HepG2 (cell line): ENCODE measurements around the gene CCDC124. TPM values are rescaled to one million over a fixed set of nuclear protein-coding genes. Genes with fewer than 3 reads are reported as not detected.

Source experiments
- ATAC-seq: fragments of 200-7000 bp; cut with Tn5 transposase; 3 replicates; pipeline ENCODE4 v1.9.1; 2020; ENCODE audit warnings: mild to moderate bottlenecking, moderate library complexity
- BruUV-seq: library from RNA; stranded (reverse); fragments of 400-500 nt; replicated peaks from 2 replicates; lab custom pipeline; 2021; lab: Mats Ljungman, UMichigan
- CTCF ChIA-PET: fragments of 300-600 bp; formaldehyde crosslinking; extraction: SDS; loops from one replicate; lab custom pipeline; 2021; ENCODE audit warnings: low total read pairs, inconsistent platforms, low intra/inter-chr PET ratio; lab: Yijun Ruan, JAX
- POLR2A ChIA-PET: fragments of 350-600 bp; sonication (Branson Sonifier 250); formaldehyde crosslinking; loops from one replicate; lab custom pipeline; 2020; ENCODE audit warnings: antibody characterized with exemption, inconsistent platforms; lab: Yijun Ruan, JAX
- DNase-seq: peaks from one replicate; pipeline ENCODE4 v3.0.0-alpha.2; 2015; ENCODE audit warnings: low spot score
- FAIRE-seq: peaks from 3 replicates; lab custom pipeline; 2011; peaks lifted over from hg19 to GRCh38; lab: Jason Lieb, UNC
- H2AFZ ChIP-seq: one replicate; pipeline ENCODE4 v1.6.1; 2011; ENCODE audit warnings: low read length, inconsistent platforms
- H3K27ac ChIP-seq: fragments of 300-600 bp; 3 replicates; pipeline ENCODE4 v1.8.0; 2011; ENCODE audit warnings: mixed run types, mild to moderate bottlenecking, mixed read lengths, low read length, inconsistent platforms; ENCODE audit not compliant: insufficient read depth; ENCODE audit errors: extremely low read length
- H3K27me3 ChIP-seq, 2 experiments: fragments of 200-600 bp in 1 of 2; 2 replicates in 1 of 2; 3 replicates in 1 of 2; pipeline versions ENCODE4 v1.6.0 to v1.8.0; 2011; ENCODE audit warnings: low read length in 2 of 2, mild to moderate bottlenecking in 2 of 2, moderate library complexity in 2 of 2, inconsistent platforms in 1 of 2; ENCODE audit not compliant: insufficient read depth in 2 of 2, control insufficient read depth in 1 of 2
- H3K36me3 ChIP-seq, 2 experiments: fragments of 200-600 bp in 1 of 2; replicated peaks in 1 of 2; 2 replicates in 1 of 2; 3 replicates in 1 of 2; pipeline versions ENCODE4 v1.5.1 to v1.8.0; 2011; ENCODE audit warnings: low read length in 2 of 2, inconsistent platforms in 1 of 2; ENCODE audit not compliant: insufficient read depth in 2 of 2, control insufficient read depth in 1 of 2
- H3K4me1 ChIP-seq: 2 replicates; pipeline ENCODE4 v1.5.1; 2012; ENCODE audit warnings: low read length, inconsistent platforms; ENCODE audit not compliant: insufficient read depth
- H3K4me2 ChIP-seq: 2 replicates; pipeline ENCODE4 v1.6.0; 2011; ENCODE audit warnings: low read depth, low read length, inconsistent platforms
- H3K4me3 ChIP-seq, 3 experiments: fragments of 200-600 bp in 1 of 3; sonication (generic), shearing (Covaris generic) in 1 of 3; replicated peaks in 1 of 3; 2 replicates each; pipeline ENCODE4 v1.5.1; 2011 to 2016; ENCODE audit warnings: low read length in 3 of 3, inconsistent platforms in 2 of 3, low read depth in 2 of 3, mild to moderate bottlenecking in 2 of 3, control low read depth in 1 of 3, mixed read lengths in 1 of 3; ENCODE audit not compliant: insufficient read depth in 1 of 3
- H3K79me2 ChIP-seq: one replicate; pipeline ENCODE4 v1.6.1; 2011; ENCODE audit warnings: low read length, inconsistent platforms; ENCODE audit not compliant: insufficient read depth
- H3K9ac ChIP-seq: 2 replicates; pipeline ENCODE4 v1.6.0; 2011; ENCODE audit warnings: mild to moderate bottlenecking, low read depth, low read length, inconsistent platforms; ENCODE audit not compliant: insufficient read depth
- H3K9me3 ChIP-seq: 2 replicates; pipeline ENCODE4 v1.5.1; 2012; ENCODE audit warnings: mild to moderate bottlenecking, low read length
- H4K20me1 ChIP-seq: 2 replicates; pipeline ENCODE4 v1.6.0; 2011; ENCODE audit warnings: inconsistent platforms, mild to moderate bottlenecking, low read length, moderate library complexity; ENCODE audit not compliant: insufficient read depth
- EZH2 ChIP-seq: conservative IDR thresholded peaks from 2 replicates; pipeline ENCODE4 v1.6.1; 2012; ENCODE audit warnings: mild to moderate bottlenecking, low read depth, low read length, moderate library complexity
- FOXC1 ChIP-seq: sonication (generic); formaldehyde crosslinking; IDR thresholded peaks from 2 replicates; pipeline ENCODE4 v1.8.0; 2022; ENCODE audit warnings: mild to moderate bottlenecking, missing genetic modification reagents, borderline replicate concordance
- POLR2AphosphoS2 ChIP-seq: IDR thresholded peaks from 2 replicates; pipeline ENCODE4 v1.6.1; 2011; ENCODE audit warnings: low read depth, low read length, improper control_type of control experiment
- POLR2G ChIP-seq: fragments of 200-400 bp; formaldehyde crosslinking; IDR thresholded peaks from 2 replicates; pipeline ENCODE4 v1.6.1; 2018; ENCODE audit warnings: mild to moderate bottlenecking, low read depth, low read length, moderate library complexity
- SIX1 ChIP-seq: sonication (generic); formaldehyde crosslinking; IDR thresholded peaks from 2 replicates; pipeline ENCODE4 v1.4.0; 2020; ENCODE audit warnings: missing genetic modification reagents, borderline replicate concordance
- SOX13 ChIP-seq, 3 experiments: fragments of 450-650 bp in 1 of 3; sonication (generic) in 1 of 3; formaldehyde crosslinking in 1 of 3; IDR thresholded peaks in 2 of 3; conservative IDR thresholded peaks in 1 of 3; 2 replicates each; pipeline versions ENCODE4 v1.5.0 to v1.6.1; 2016 to 2020; ENCODE audit warnings: antibody characterized with exemption in 1 of 3, mild to moderate bottlenecking in 1 of 3, missing compliant biosample characterization in 1 of 3, missing genetic modification reagents in 1 of 3, moderate library complexity in 1 of 3
- WGBS: methylation state at CpG from one replicate; pipeline ENCODE4 v1.1.6; 2017; ENCODE audit warnings: low lambda C conversion rate; 5-methylcytosine and 5-hydroxymethylcytosine counted together
- in situ Hi-C: cut with HindIII; loops from 2 replicates; pipeline ENCODE4 v1.10.0; 2017; ENCODE audit warnings: low pct_unique_long_range_greater_than_20kb; ENCODE audit not compliant: extremely low pct_ligation_motif_present
- intact Hi-C: fragments of 100-400 bp; cut with micrococcal nuclease; formaldehyde crosslinking; loops from one replicate; pipeline ENCODE4 v1.10.0; 2022; ENCODE audit not compliant: unreplicated experiment
- polyA plus RNA-seq, 8 experiments: library from polyadenylated mRNA; depleted of rRNA in 3 of 8; stranded (reverse) in 7 of 8; unstranded in 1 of 8; fragments of >200 nt; fragmentation: Illumina TruSeq in 4 of 8; extraction: Trizol in 4 of 8; gene quantifications; 2 replicates each; pipeline versions ENCODE4 v1.2.1 to v1.2.3, GENCODE V29; 2011 to 2016; ENCODE audit warnings: low read depth in 4 of 8, missing spikeins in 1 of 8, mixed read lengths in 1 of 8; ENCODE audit not compliant: insufficient read depth in 1 of 8
- total RNA-seq, 5 experiments: library from RNA; depleted of rRNA; stranded (reverse); fragments of >200 nt; fragmentation: Illumina TruSeq; extraction: Trizol; gene quantifications; 2 replicates each; pipeline ENCODE4 v1.2.3, GENCODE V29; 2016; ENCODE audit warnings: low read depth in 1 of 5
- TF ChIP-seq, protein P1 (sequence below): fragments of 450-650 bp; IDR thresholded peaks from 2 replicates; pipeline ENCODE4 v1.6.1; 2017; ENCODE audit warnings: mild to moderate bottlenecking
- TF ChIP-seq, protein P2 (sequence below): sonication (generic); formaldehyde crosslinking; IDR thresholded peaks from 2 replicates; pipeline ENCODE4 v1.4.0; 2020; ENCODE audit warnings: missing genetic modification reagents
- TF ChIP-seq, protein P3 (sequence below): sonication (generic); formaldehyde crosslinking; IDR thresholded peaks from 2 replicates; pipeline ENCODE4 v1.5.0; 2020; ENCODE audit warnings: missing genetic modification reagents

Gene CCDC124
- total and polyA plus RNA-seq, 2 of the 13 experiments (the other 11 are each of a cell fraction or from before 2014, with no cell fraction given): 14.9 to 20.3 TPM

DNA sequence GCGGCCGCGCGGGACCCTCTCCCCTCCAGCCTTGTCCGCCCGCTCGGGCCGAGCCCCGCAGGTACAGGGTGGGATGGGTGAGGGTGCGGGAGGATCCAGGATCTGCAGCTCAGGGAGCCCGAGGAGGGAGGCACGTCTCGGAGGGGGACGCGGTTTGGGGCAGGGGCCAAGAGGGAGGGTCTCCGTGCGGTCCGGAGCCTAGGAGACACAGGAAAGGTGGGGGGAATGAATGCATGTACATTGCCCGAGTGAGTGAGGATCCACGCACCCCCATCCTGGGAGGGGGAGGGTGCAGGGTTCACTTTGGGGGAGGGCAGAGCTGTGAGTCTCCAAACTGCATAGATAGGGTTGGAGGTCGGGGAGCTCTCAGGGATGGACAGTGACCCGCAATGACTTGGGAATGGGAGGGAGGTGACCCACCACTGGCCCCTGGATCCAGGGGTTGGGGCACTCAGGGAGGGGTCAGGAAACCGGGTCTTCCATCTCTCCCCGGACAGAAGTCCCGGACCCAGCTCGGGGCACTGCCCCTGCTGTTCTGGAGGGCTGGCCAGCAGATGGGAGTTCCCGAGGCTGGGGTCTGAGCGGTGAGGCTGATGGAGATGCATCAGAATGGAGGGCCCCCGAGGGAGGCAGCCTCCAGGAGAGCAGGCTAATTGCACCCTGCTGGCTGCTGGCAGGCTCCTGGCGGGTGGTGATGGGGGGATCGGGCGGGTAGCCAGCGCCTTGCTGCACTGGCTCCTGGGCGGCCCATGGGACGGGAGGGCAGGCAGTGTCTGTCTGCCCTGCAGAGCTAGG, 34.6 kb downstream of the CCDC124 start:
- WGBS: 13% methylated on average over 15 of the region's 35 CpGs
- CTCF ChIA-PET: no interaction called here
- H3K79me2 ChIP-seq: no peaks in the 10 kb centered on the region
- no peaks in the 10 kb centered on the region for H4K20me1 ChIP-seq
- in situ Hi-C loops: no loop called here
- no peak for FAIRE-seq
- TF ChIP-seq, protein P1, sequence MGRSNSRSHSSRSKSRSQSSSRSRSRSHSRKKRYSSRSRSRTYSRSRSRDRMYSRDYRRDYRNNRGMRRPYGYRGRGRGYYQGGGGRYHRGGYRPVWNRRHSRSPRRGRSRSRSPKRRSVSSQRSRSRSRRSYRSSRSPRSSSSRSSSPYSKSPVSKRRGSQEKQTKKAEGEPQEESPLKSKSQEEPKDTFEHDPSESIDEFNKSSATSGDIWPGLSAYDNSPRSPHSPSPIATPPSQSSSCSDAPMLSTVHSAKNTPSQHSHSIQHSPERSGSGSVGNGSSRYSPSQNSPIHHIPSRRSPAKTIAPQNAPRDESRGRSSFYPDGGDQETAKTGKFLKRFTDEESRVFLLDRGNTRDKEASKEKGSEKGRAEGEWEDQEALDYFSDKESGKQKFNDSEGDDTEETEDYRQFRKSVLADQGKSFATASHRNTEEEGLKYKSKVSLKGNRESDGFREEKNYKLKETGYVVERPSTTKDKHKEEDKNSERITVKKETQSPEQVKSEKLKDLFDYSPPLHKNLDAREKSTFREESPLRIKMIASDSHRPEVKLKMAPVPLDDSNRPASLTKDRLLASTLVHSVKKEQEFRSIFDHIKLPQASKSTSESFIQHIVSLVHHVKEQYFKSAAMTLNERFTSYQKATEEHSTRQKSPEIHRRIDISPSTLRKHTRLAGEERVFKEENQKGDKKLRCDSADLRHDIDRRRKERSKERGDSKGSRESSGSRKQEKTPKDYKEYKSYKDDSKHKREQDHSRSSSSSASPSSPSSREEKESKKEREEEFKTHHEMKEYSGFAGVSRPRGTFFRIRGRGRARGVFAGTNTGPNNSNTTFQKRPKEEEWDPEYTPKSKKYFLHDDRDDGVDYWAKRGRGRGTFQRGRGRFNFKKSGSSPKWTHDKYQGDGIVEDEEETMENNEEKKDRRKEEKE: no peak
- peak; percentile 95 for TF ChIP-seq EZH2
- TF ChIP-seq, all 625 proteins: peak for 1
- ATAC-seq (no peak), DNase-seq (no peak)
- peak overlapping the region; percentile 23; the same call in 1 of the 2 replicates for H3K4me2 ChIP-seq
- H3K9me3 ChIP-seq: no peaks in the 10 kb centered on the region
- H2AFZ ChIP-seq: no peak overlapping the region
- no peak overlapping the region for H3K27ac ChIP-seq
- peaks cover 3 to 52% of the 10 kb centered on the region in 2 experiments; a peak in 4 of 5 replicates for H3K27me3 ChIP-seq
- intact Hi-C loops: no loop called here
- POLR2A ChIA-PET: no interaction called here
- no TSS peak for BruUV-seq
- no peaks in the 10 kb centered on the region for H3K36me3 ChIP-seq
- peak overlapping the region in 1 of 3 experiments; percentile 28; a peak in 1 of 6 replicates for H3K4me3 ChIP-seq
- no peak overlapping the region for H3K9ac ChIP-seq
- H3K4me1 ChIP-seq: peaks cover 10% of the 10 kb centered on the region; the same call in 1 of the 2 replicates

DNA sequence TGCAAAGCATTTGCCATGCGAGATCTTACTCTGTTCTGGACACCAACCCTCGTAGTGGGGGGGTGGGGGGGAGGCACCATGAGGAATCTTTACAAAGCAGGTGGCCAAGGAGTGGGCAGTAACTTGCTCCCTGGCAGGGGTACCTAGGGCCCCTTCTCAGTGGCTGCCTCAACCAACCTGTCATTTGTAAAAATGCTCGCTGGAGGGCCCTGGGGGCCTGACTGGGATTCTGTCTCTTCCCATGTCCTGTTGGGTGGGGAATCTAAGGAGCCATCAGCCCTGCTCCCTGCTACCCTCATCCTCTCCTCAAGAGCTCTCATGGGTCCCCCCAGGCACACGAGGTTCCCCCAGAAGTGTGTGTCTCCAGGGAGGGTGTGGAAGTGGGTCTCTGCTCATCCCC, 35.5 kb downstream of the CCDC124 start:
- H3K27ac ChIP-seq: no peak overlapping the region
- no peak overlapping the region for H2AFZ ChIP-seq
- FAIRE-seq (no peak), DNase-seq (no peak), ATAC-seq (no peak)
- H3K9me3 ChIP-seq: no peaks in the 10 kb centered on the region
- no peak overlapping the region for H3K4me2 ChIP-seq
- intact Hi-C loops (no loop called here), in situ Hi-C loops (no loop called here)
- BruUV-seq: no TSS peak
- no peaks in the 10 kb centered on the region for H3K79me2 ChIP-seq
- no peaks in the 10 kb centered on the region for H3K36me3 ChIP-seq
- H3K4me3 ChIP-seq: no peak overlapping the region
- POLR2A ChIA-PET: no interaction called here
- no peak overlapping the region for H3K9ac ChIP-seq
- 7% methylated on average over 3 of the region's 4 CpGs for WGBS
- H3K4me1 ChIP-seq: peaks cover 10% of the 10 kb centered on the region; the same call in 1 of the 2 replicates
- no peaks in the 10 kb centered on the region for H4K20me1 ChIP-seq
- CTCF ChIA-PET: no interaction called here
- H3K27me3 ChIP-seq: peaks cover 3 to 60% of the 10 kb centered on the region in 2 experiments; a peak in 4 of 5 replicates
- TF ChIP-seq, protein P2, sequence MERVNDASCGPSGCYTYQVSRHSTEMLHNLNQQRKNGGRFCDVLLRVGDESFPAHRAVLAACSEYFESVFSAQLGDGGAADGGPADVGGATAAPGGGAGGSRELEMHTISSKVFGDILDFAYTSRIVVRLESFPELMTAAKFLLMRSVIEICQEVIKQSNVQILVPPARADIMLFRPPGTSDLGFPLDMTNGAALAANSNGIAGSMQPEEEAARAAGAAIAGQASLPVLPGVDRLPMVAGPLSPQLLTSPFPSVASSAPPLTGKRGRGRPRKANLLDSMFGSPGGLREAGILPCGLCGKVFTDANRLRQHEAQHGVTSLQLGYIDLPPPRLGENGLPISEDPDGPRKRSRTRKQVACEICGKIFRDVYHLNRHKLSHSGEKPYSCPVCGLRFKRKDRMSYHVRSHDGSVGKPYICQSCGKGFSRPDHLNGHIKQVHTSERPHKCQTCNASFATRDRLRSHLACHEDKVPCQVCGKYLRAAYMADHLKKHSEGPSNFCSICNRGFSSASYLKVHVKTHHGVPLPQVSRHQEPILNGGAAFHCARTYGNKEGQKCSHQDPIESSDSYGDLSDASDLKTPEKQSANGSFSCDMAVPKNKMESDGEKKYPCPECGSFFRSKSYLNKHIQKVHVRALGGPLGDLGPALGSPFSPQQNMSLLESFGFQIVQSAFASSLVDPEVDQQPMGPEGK (CRISPR knock-in tag): no peak
- TF ChIP-seq SOX13 (IDR thresholded peaks at IDR 0.05) (no peak), SOX13 (CRISPR knock-in tag; conservative IDR thresholded peaks at IDR 0.05 in 1 of 2, IDR thresholded peaks at IDR 0.05 in 1 of 2) (no peak), POLR2G (no peak), POLR2AphosphoS2 (no peak), SIX1 (CRISPR knock-in tag) (no peak), FOXC1 (no peak)
- TF ChIP-seq, protein P3, sequence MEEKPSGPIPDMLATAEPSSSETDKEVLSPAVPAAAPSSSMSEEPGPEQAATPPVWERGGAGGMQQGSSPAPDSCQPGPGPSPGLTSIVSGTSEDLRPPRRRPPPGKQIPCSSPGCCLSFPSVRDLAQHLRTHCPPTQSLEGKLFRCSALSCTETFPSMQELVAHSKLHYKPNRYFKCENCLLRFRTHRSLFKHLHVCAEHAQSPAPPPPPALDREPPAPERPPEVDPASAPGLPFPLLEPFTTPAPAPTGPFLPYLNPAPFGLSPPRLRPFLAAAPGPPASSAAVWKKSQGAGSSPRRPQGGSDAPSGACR (CRISPR knock-in tag): no peak
